GM19397 (cell line): ENCODE data around the gene PPM1M.

Source experiments
- ATAC-seq: cut with Tn5 transposase; IDR thresholded peaks from one replicate; pipeline ENCODE4 v1.9.1; 2021; ENCODE audit warnings: mild to moderate bottlenecking, moderate library complexity; ENCODE audit not compliant: unreplicated experiment

PPM1M gene

GRCh38 chr3:52215351-52215750 is 30.2 kb upstream of the PPM1M start:
- ATAC-seq: no peak

DNA sequence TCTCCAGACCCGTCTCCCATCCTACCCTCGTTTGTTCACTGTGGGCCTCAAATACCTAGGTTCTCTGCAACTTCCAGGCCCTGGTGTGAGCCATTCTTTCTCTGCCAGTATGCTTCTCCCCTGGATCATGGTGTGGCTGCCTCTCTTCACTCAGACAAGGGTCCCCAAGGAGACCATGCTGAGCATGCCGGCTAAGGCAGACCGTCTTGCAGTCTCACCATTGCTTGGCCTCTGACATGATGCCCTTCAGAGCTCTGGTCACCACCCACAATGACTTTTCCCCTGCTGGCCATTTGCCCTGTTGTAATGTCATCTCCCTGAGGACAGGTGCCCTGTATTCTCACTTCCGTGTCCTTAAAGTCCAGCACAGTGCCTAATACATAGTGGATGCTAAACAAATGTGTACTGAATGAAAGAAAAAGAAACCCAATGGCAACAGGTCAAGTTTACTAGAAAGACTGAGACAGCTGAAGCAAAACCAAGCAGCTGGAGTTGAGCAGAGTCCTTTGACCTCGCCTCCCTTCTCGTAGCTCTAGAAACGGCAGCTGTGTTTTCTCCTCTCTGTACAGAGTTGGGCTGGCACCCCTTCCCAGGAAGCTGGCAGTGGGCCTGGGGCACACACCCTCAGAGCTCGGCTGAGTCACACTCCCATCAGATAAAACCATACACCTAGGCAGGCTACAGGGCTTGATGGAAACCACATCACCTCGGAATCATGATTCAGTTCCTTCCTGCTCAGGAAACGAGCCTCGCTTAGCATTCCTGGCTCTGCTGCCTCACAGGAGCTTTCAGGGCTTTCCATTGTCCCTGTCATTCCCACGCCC is 28.8 kb upstream of the PPM1M start:
- no peak for ATAC-seq

DNA sequence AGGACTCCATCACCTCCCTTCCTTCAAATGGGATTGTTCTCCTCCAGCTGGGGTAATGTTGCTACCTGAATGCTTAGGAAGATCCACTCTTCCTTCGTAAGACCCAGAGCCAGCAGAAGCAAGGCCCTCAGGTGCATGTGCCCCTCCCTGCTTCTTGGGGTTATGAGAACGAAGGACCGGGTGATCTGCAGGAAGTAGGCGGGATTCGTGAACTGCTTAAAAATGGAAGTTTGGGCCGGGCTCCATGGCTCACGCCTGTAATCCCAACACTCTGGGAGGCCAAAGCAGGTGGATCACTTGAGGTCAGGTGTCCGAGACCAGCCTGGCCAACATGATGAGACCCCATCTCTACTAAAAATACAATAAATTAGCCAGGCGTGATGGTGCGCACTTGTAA is 28.2 kb upstream of the PPM1M start:
- no peak for ATAC-seq

- no peak for ATAC-seq
Measured at GRCh38 chr3:52218026-52218425, 27.5 kb upstream of the PPM1M start.

- ATAC-seq: no peak
Measured at GRCh38 chr3:52218454-52218853, 27.1 kb upstream of the PPM1M start.

DNA sequence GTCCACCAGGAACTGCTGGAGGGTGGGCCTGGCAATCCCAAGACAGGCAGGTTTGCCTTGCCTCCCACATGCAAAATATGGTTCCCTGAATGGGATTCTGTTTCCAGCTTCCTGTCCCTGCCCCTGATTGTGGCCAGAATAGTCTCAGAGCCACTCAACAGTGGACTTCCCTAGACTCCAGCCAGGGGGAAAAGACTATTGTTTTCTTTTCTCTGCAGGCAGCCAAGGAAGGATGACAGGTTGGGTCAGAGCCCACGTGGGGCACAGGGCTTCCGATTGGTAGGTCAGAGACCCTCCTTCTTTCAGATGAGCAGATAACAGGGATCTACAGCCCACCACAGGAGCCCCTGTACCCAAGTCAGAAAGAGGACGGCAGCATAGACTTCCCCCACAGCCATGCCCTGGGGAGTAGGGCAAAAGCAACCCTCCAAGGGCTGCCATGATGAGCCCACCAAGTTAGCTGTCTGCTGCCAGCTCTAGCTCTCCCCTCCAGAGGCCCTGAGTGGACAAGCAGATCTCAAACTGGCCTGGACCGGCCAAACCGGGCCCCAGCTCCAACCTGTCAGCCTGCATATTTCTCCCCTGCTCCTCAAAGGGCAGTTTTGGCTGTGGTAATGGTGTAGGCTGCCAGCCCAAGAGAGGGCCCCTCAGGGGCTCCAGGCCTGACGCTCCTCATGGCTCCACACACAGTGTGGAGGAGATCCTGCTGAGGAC is 26.5 kb upstream of the PPM1M start:
- no peak for ATAC-seq

GRCh38 chr3:52220380-52221026 is 25.1 kb upstream of the PPM1M start:
- ATAC-seq: no peak

GRCh38 chr3:52221141-52221562 is 24.4 kb upstream of the PPM1M start:
- no peak for ATAC-seq

DNA sequence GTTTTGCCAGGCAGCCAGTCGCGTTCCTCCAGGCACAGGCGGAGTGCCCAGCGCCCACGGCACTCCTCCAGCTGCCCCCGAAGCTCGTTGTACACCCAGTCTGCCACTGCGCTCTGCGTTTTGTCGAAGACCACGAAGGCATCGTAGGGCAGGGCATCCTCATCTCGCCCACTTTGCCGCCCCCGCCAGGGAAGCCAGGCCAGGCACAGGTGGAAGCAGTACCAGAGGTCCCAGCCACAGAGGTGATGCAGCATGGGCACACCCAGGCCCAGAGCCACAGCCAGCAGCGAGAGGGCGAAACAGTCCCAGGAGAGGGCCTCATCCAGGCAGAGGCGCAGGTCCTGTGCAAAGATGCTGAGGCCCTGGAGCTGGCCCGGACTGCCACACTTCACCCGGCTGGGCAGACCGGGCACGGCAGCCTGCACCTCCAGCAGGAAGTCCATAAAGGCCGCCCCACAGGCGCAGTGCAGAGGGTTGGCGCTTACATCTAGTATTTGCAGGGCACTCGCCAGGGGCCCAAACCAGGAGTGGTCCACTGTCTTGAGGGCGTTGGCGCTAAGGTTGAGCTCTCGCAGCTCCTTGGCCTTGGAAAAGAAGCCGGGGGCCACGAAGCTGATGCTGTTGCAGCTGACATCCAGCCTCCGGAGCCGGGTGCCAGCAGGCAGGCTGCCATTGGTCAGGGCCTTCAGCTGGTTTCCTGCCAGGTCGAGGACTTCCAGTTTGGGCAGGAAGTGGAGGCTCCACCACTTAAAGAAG is 23.8 kb upstream of the PPM1M start:
- no peak for ATAC-seq

GRCh38 chr3:52222319-52223221 is 23.0 kb upstream of the PPM1M start:
- no peak for ATAC-seq

DNA sequence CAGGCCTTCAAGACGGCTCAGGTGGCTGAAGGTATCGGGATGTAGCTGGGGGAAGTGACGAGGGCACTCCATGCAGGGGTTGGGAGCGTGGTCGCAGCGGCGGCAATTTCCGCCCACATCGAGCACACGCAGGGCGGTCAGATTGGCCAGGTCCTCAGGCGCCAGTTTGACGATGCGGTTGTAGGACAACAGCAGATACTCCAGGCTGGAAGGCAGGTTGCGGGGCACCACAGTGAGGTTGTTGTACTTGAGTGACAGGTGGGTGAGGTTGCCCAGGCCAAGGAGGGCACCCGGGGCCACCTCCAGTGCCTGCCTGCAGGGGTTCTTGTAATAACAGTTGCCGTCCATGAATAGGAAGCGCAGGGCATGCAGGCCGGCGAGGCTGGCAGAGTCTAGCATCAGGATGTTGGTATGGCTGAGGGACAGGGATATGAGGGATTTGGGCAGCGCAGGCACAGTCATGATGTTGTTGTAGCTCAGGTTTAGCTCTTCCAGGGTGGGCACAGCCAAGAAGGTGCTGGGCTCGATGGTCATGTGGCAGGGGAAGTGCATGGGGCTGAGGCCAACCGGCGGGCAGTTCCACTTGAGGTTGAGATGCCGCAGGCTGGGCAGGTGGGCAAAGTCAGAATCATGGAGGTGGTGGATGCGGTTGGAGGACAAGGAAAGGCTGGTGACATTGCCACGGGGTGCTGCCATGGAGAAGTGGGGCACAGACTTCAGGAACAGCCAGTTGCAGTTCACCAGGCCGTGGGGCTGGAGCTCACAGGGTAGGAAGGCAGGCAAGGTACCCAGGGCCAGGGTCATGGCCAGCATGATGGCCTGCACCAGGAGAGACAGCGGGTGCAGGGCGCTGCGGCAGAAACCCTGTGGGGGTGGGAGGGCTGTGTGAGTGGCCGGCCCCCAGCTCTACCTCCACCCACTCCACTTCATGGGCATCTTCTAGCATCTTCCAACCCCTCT is 21.8 kb upstream of the PPM1M start:
- ATAC-seq: no peak

GRCh38 chr3:52225452-52226228 is 19.9 kb upstream of the PPM1M start, which contains the start of gene TLR9:
Gene TLR9 (minus strand): TSS chr3:52225645. CDS start chr3:52225529, 116 bp downstream.
- ATAC-seq: peak; percentile 78

DNA sequence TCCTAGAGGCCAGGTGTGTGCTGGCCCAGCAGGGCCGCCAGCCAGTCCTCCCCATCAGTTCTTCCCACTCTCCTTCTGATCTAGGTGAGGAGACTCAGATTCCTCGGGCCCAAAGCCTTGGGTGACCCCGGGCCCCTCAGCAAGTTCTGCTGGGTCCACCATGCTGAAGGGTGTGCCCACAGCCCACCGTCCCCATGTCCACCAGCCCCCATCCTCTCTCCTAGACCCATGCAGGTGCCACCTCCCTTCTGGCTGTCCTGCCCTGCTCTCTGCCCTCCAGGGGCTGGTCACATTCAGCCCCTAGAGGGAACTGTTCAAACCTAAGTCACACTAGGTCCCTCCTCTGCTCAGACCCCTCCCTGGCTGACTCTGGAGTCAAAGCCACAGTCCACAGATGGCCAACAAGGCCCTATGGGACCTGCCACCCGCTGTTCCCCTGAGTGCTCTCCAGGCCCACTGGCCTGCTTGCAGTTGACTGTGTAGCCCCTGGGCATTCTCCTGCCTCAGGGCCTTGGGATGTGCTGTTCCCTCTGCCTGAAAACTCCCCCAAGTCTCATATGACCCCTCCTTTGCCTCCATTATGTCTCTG is 19.2 kb upstream of the PPM1M start:
- no peak for ATAC-seq

GRCh38 chr3:52227117-52227516 is 18.4 kb upstream of the PPM1M start:
- ATAC-seq: no peak

GRCh38 chr3:52227766-52228165 is 17.8 kb upstream of the PPM1M start:
- ATAC-seq: no peak

DNA sequence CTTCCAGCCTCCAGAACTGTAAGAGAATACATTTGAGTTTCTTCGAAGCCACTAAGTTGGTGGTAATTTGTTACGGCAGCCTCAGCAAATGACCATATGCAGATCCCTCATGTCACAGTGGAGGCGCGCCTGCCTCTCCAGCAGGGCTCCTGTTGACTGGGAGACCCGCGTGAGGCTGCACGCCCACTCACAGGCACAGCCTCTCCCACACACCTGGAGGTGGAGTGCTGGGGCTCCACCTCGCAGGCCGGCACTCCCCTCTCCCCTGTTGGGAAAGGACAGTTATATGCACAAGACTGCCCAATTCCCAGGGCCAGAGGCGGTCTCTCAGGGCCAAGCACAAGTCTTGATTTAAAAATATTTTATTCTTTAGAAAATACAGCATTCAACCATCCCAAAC is 17.3 kb upstream of the PPM1M start:
- ATAC-seq: no peak

DNA sequence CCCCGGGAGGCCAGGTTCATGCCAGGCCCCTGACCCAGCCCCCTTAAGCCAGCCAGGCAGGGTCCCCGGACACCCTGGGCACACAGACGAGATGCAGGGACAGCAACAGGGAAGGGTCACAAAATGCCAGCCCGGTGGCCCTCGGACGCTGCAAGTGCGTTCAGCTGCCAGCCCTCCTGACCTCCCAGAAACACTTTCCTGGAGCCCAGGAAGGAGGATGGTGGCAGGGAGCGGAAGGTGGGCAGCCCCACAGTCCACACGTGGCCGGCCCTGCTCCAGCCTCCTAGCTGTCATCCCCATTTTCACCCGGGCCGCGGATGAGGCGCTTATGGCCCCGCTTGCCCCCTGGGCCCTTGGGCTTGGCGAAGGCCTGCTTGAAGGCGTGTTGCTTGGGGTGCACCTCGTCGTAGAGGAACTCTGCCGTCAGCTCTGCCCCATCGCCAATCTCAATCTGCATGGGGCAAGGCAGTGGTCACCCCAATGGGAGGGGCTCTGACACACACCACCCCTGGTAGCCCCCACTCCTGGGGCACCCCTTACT is 16.7 kb upstream of the PPM1M start:
- no peak for ATAC-seq
